HepG2 (cell line): ENCODE measurements around the gene MMP12.

ENCODE experiments used
- CTCF ChIP-seq: sonication (generic); formaldehyde crosslinking; IDR thresholded peaks from 2 replicates; pipeline ENCODE4 v1.5.0; 2020; ENCODE audit warnings: mild to moderate bottlenecking, missing genetic modification reagents, moderate library complexity
- GABPA ChIP-seq, 2 experiments: IDR thresholded peaks; 2 replicates each; pipeline ENCODE4 v1.6.1; 2011 to 2016; ENCODE audit warnings: low read depth in 2 of 2, low read length in 1 of 2, missing biosample characterization in 1 of 2, missing genetic modification characterization in 1 of 2
- HNRNPLL ChIP-seq: fragments of 200-400 bp; formaldehyde crosslinking; IDR thresholded peaks from 2 replicates; pipeline ENCODE4 v1.6.1; 2017; ENCODE audit warnings: mild to moderate bottlenecking, low read depth, low read length; ENCODE audit not compliant: poor library complexity, severe bottlenecking
- NCOR1 ChIP-seq: fragments of 200-600 bp; sonication (generic); IDR thresholded peaks from 2 replicates; pipeline ENCODE4 v1.7.0; 2017; ENCODE audit warnings: antibody characterized with exemption, low read length, borderline replicate concordance
- POLR2AphosphoS5 ChIP-seq: IDR thresholded peaks from 2 replicates; pipeline ENCODE4 v1.6.1; 2012; ENCODE audit warnings: low read depth, low read length
- RNF2 ChIP-seq: fragments of 450-650 bp; conservative IDR thresholded peaks from 2 replicates; pipeline ENCODE4 v1.6.1; 2016; ENCODE audit warnings: low read depth
- SRF ChIP-seq: IDR thresholded peaks from 2 replicates; pipeline ENCODE4 v1.6.1; 2011; ENCODE audit warnings: mild to moderate bottlenecking, low read depth, low read length, moderate library complexity
- ZBTB21 ChIP-seq: sonication (generic); formaldehyde crosslinking; IDR thresholded peaks from 2 replicates; pipeline ENCODE4 v1.4.0; 2020; ENCODE audit warnings: missing genetic modification reagents
- ZSCAN22 ChIP-seq: sonication (generic); formaldehyde crosslinking; IDR thresholded peaks from 2 replicates; pipeline ENCODE4 v1.4.0; 2020; ENCODE audit warnings: mild to moderate bottlenecking, missing genetic modification reagents

DNA sequence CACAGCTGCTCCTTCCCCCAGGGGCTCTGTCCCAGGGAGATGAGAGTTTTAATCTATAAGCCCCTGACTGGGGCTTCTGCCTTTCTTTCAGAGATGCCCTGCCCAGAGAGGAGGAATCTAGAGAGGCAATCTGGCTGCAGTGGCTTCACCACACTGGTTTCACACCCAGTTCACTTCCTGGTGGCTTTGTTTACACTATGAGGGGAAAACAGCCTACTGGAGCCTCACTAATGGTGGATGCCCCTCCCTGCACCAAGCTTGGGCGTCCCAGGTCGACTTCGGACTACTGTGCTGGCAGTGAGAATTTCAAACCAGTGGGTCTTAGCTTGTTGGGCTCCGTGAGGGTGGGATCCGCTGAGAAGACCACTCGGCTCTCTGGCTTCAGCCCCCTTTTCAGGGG lies 55.3 kb downstream of the MMP12 start:
- no peak for TF ChIP-seq NCOR1
- no peak for TF ChIP-seq ZSCAN22
- no peak for TF ChIP-seq GABPA (IDR thresholded peaks at IDR 0.05; ENCODE audit: low read depth, low read length)
- TF ChIP-seq GABPA (CRISPR knock-in tag; IDR thresholded peaks at IDR 0.05; ENCODE audit: low read depth), result no peak
- TF ChIP-seq POLR2AphosphoS5, result no peak
- TF ChIP-seq RNF2, result no peak
- no peak for TF ChIP-seq HNRNPLL
- no peak for TF ChIP-seq SRF
- no peak for TF ChIP-seq CTCF (CRISPR knock-in tag)
- no peak for TF ChIP-seq ZBTB21 (CRISPR knock-in tag)
